GM12878 (cell line): ENCODE results near the gene ARSI. TPM values are rescaled to one million over a fixed set of nuclear protein-coding genes. Genes with fewer than 3 reads are reported as not detected.

Source experiments
- ATAC-seq: fragments of 200-7000 bp; cut with Tn5 transposase; 3 replicates; pipeline ENCODE4 v1.9.1; 2020; ENCODE audit warnings: mild to moderate bottlenecking, moderate library complexity
- BruUV-seq: library from RNA; stranded (reverse); fragments of 400-500 nt; replicated peaks from 2 replicates; lab custom pipeline; 2021; lab: Mats Ljungman, UMichigan
- CTCF ChIA-PET: fragments of 300-600 bp; sonication (Branson Sonifier 250); formaldehyde crosslinking; extraction: SDS; loops from one replicate; lab custom pipeline; 2021; ENCODE audit warnings: inconsistent platforms; lab: Yijun Ruan, JAX
- POLR2A ChIA-PET: fragments of 350-600 bp; formaldehyde crosslinking; extraction: SDS; loops from one replicate; lab custom pipeline; 2021; ENCODE audit warnings: inconsistent platforms; lab: Charles Lee
- RAD21 ChIA-PET: fragments of 300-600 bp; sonication (Branson Sonifier 250); formaldehyde crosslinking; loops from one replicate; lab custom pipeline; 2023; ENCODE audit warnings: antibody characterized with exemption; ENCODE audit not compliant: unreplicated experiment; lab: Charles Lee
- SMC1A ChIA-PET: fragments of 300-600 bp; sonication (Branson Sonifier 250); formaldehyde crosslinking; loops from one replicate; lab custom pipeline; 2023; ENCODE audit not compliant: unreplicated experiment, uncharacterized antibody; lab: Charles Lee
- DNase-seq: peaks from one replicate; pipeline ENCODE4 v3.0.0-alpha.2; 2011; ENCODE audit warnings: low read depth, low spot score
- FAIRE-seq: peaks from 3 replicates; lab custom pipeline; 2011; peaks lifted over from hg19 to GRCh38; lab: Jason Lieb, UNC
- H2AFZ ChIP-seq: 2 replicates; pipeline ENCODE4 v1.6.0; 2011; ENCODE audit warnings: low read depth, low read length, control low read depth; ENCODE audit not compliant: control insufficient read depth
- H3K27ac ChIP-seq: 2 replicates; pipeline ENCODE4 v1.5.1; 2011; ENCODE audit warnings: control low read depth; ENCODE audit not compliant: control insufficient read depth, insufficient read depth
- H3K27me3 ChIP-seq, 2 experiments: replicated peaks in 1 of 2; 2 replicates each; pipeline versions ENCODE4 v1.6.0 to v1.6.1; 2011; ENCODE audit warnings: low read length in 1 of 2; ENCODE audit not compliant: control insufficient read depth in 2 of 2, insufficient read depth in 2 of 2
- H3K36me3 ChIP-seq, 2 experiments: 2 replicates each; pipeline ENCODE4 v1.5.1; 2011; ENCODE audit warnings: low read length in 1 of 2; ENCODE audit not compliant: control insufficient read depth in 2 of 2, insufficient read depth in 2 of 2
- H3K4me1 ChIP-seq: 2 replicates; pipeline ENCODE4 v1.6.1; 2011; ENCODE audit warnings: mild to moderate bottlenecking, low read length, moderate library complexity, mixed read lengths; ENCODE audit not compliant: control insufficient read depth, insufficient read depth
- H3K4me2 ChIP-seq: 2 replicates; pipeline ENCODE4 v1.6.0; 2011; ENCODE audit warnings: control low read depth; ENCODE audit not compliant: control insufficient read depth, insufficient read depth
- H3K4me3 ChIP-seq: fragments of 200-600 bp; sonication (generic); 2 replicates; pipeline ENCODE4 v1.5.1; 2016
- H3K79me2 ChIP-seq: 2 replicates; pipeline ENCODE4 v1.6.0; 2011; ENCODE audit warnings: low read length; ENCODE audit not compliant: control insufficient read depth, insufficient read depth
- H3K9ac ChIP-seq: 2 replicates; pipeline ENCODE4 v1.8.0; 2011; ENCODE audit warnings: low read length, control low read depth, mixed read lengths; ENCODE audit not compliant: control insufficient read depth, insufficient read depth
- H3K9me3 ChIP-seq: replicated peaks from 3 replicates; pipeline ENCODE4 v1.5.1; 2011; ENCODE audit warnings: mild to moderate bottlenecking, low read length; ENCODE audit not compliant: control insufficient read depth, insufficient read depth
- H4K20me1 ChIP-seq: 2 replicates; pipeline ENCODE4 v1.6.0; 2011; ENCODE audit not compliant: control insufficient read depth, insufficient read depth
- E2F4 ChIP-seq: IDR thresholded peaks from 2 replicates; pipeline ENCODE4 v1.6.1; 2012; ENCODE audit warnings: low read depth, low read length, improper control_type of control experiment
- ESRRA ChIP-seq: IDR thresholded peaks from 2 replicates; pipeline ENCODE4 v1.6.1; 2012; ENCODE audit warnings: mild to moderate bottlenecking, low read length, improper control_type of control experiment
- ETV6 ChIP-seq, 2 experiments: fragments of 450-650 bp in 1 of 2; IDR thresholded peaks in 1 of 2; conservative IDR thresholded peaks in 1 of 2; 2 replicates each; pipeline ENCODE4 v1.6.1; 2014; ENCODE audit warnings: antibody characterized with exemption in 1 of 2, borderline replicate concordance in 1 of 2, low read depth in 1 of 2, mild to moderate bottlenecking in 1 of 2, moderate library complexity in 1 of 2
- FOS ChIP-seq: IDR thresholded peaks from 3 replicates; pipeline ENCODE4 v1.6.1; 2011; ENCODE audit warnings: borderline replicate concordance; ENCODE audit not compliant: insufficient read length; ENCODE audit errors: extremely low read depth
- HCFC1 ChIP-seq: fragments of 150-350 bp; IDR thresholded peaks from 2 replicates; pipeline ENCODE4 v1.6.1; 2014; ENCODE audit warnings: low read length
- HSF1 ChIP-seq: fragments of 150-350 bp; IDR thresholded peaks from 2 replicates; pipeline ENCODE4 v1.6.1; 2014; ENCODE audit warnings: mild to moderate bottlenecking, low read depth, low read length
- IKZF1 ChIP-seq: fragments of 450-650 bp; conservative IDR thresholded peaks from 2 replicates; pipeline ENCODE4 v1.6.1; 2017; ENCODE audit warnings: antibody characterized with exemption, mild to moderate bottlenecking
- KDM1A ChIP-seq: fragments of 200-600 bp; sonication (generic); IDR thresholded peaks from 2 replicates; pipeline ENCODE4 v1.6.1; 2016; ENCODE audit warnings: borderline replicate concordance
- KLF5 ChIP-seq: fragments of 450-650 bp; IDR thresholded peaks from 2 replicates; pipeline ENCODE4 v1.6.1; 2014; ENCODE audit warnings: mild to moderate bottlenecking; ENCODE audit not compliant: partially characterized antibody
- NFXL1 ChIP-seq: fragments of 450-650 bp; IDR thresholded peaks from 2 replicates; pipeline ENCODE4 v1.6.1; 2017; ENCODE audit warnings: antibody characterized with exemption, mild to moderate bottlenecking, borderline replicate concordance
- NFYA ChIP-seq: IDR thresholded peaks from 2 replicates; pipeline ENCODE4 v1.6.1; 2011; ENCODE audit warnings: low read depth, mild to moderate bottlenecking, low read length, improper control_type of control experiment, borderline replicate concordance
- NFYB ChIP-seq: IDR thresholded peaks from 2 replicates; pipeline ENCODE4 v1.6.1; 2011; ENCODE audit warnings: low read depth, mild to moderate bottlenecking, low read length, improper control_type of control experiment, moderate library complexity; ENCODE audit not compliant: insufficient read depth
- NR2C1 ChIP-seq: fragments of 450-650 bp; IDR thresholded peaks from 2 replicates; pipeline ENCODE4 v1.6.1; 2017; ENCODE audit warnings: antibody characterized with exemption, mild to moderate bottlenecking, moderate library complexity
- NR2F1 ChIP-seq: fragments of 450-650 bp; conservative IDR thresholded peaks from 2 replicates; pipeline ENCODE4 v1.6.1; 2017; ENCODE audit warnings: mild to moderate bottlenecking
- POLR2AphosphoS5 ChIP-seq: IDR thresholded peaks from 2 replicates; pipeline ENCODE4 v1.6.1; 2011; ENCODE audit warnings: mild to moderate bottlenecking, low read length, inconsistent platforms
- SUZ12 ChIP-seq: fragments of 200-600 bp; sonication (generic); IDR thresholded peaks from one replicate; pipeline ENCODE4 v1.6.1; 2018; ENCODE audit warnings: antibody characterized with exemption, mild to moderate bottlenecking; ENCODE audit not compliant: unreplicated experiment
- TBL1XR1 ChIP-seq: IDR thresholded peaks from 2 replicates; pipeline ENCODE4 v1.6.1; 2012; ENCODE audit warnings: low read depth, low read length, improper control_type of control experiment
- YBX1 ChIP-seq: fragments of 450-650 bp; IDR thresholded peaks from 2 replicates; pipeline ENCODE4 v1.6.1; 2016; ENCODE audit warnings: antibody characterized with exemption
- WGBS: methylation state at CpG from one replicate; pipeline ENCODE4 v1.1.6; 2016; ENCODE audit warnings: low lambda C conversion rate; ENCODE audit not compliant: insufficient replicate concordance, insufficient coverage; ENCODE audit errors: missing lambda C conversion rate; 5-methylcytosine and 5-hydroxymethylcytosine counted together
- in situ Hi-C: fragments of 300-500 bp; cut with MboI; formaldehyde crosslinking; loops from 9 replicates; pipeline ENCODE4 v1.14.3; 2018; ENCODE audit warnings: mixed read lengths
- intact Hi-C: fragments of 100-400 bp; cut with micrococcal nuclease; formaldehyde crosslinking; loops from one replicate; pipeline ENCODE4 v1.14.2; 2022; ENCODE audit not compliant: unreplicated experiment
- polyA plus RNA-seq, 11 experiments: library from polyadenylated mRNA; depleted of rRNA in 4 of 11; unstranded in 6 of 11; stranded (reverse) in 5 of 11; fragments of >200 nt; fragmentation: Nextera tagmentation in 4 of 11; fragmentation: Illumina TruSeq in 1 of 11; extraction: Ambion mirVana in 4 of 11; extraction: Trizol in 1 of 11; gene quantifications; 1 replicate in 1 of 11; 2 replicates in 10 of 11; pipeline versions ENCODE4 v1.2.1 to v1.2.3, GENCODE V29; 2011 to 2016; ENCODE audit warnings: inconsistent platforms in 2 of 11, missing spikeins in 2 of 11, low read depth in 1 of 11
- total RNA-seq, 4 experiments: library from RNA; depleted of rRNA in 3 of 4; stranded (reverse); fragments of >200 nt in 3 of 4; fragmentation: Illumina TruSeq in 1 of 4; extraction: Trizol in 1 of 4; gene quantifications; 2 replicates each; pipeline versions ENCODE4 v1.2.1 to v1.2.3, GENCODE V29; 2013 to 2021

The ARSI gene
- total and polyA plus RNA-seq, 10 of the 15 experiments (the other 5 are each of a cell fraction or from before 2014, with no cell fraction given) = not detected

- no TSS peak for BruUV-seq
- Histone ChIP-seq H3K27me3 (peaks cover 2 to 8% of the 10 kb centered on the region in 2 experiments; a peak in 3 of 4 replicates), H3K27ac (no peak overlapping the region), H3K4me3 (no peak overlapping the region), H3K79me2 (no peaks in the 10 kb centered on the region), H3K36me3 (no peaks in the 10 kb centered on the region), H3K9ac (no peak overlapping the region), H3K9me3 (no peaks in the 10 kb centered on the region), H2AFZ (no peak overlapping the region), H3K4me2 (no peak overlapping the region), H3K4me1 (no peaks in the 10 kb centered on the region), H4K20me1 (no peaks in the 10 kb centered on the region)
- ChIA-PET RAD21 (no interaction called here), SMC1A (no interaction called here), CTCF (no interaction called here), POLR2A (no interaction called here)
- intact Hi-C loops = no loop called here
- TF ChIP-seq TBL1XR1 = no peak
- no peak for TF ChIP-seq ESRRA
- TF ChIP-seq E2F4 = no peak
- TF ChIP-seq IKZF1 = no peak
- no peak for FAIRE-seq
- in situ Hi-C loops = no loop called here
- WGBS = 45% methylated on average over 7 of the region's 7 CpGs
- ATAC-seq = no peak
- DNase-seq = no peak
Measured at GRCh38 chr5:150285114-150285513, 17.6 kb downstream of the ARSI start.

GRCh38 chr5:150284311-150284710, 18.4 kb downstream of the ARSI start:
- SMC1A ChIA-PET = no interaction called here
- H4K20me1 ChIP-seq = no peaks in the 10 kb centered on the region
- no peaks in the 10 kb centered on the region for H3K79me2 ChIP-seq
- POLR2A ChIA-PET = no interaction called here
- WGBS = 30% methylated on average over 6 of the region's 13 CpGs
- no peak overlapping the region for H3K4me3 ChIP-seq
- H3K36me3 ChIP-seq = no peaks in the 10 kb centered on the region
- H2AFZ ChIP-seq = no peak overlapping the region
- no peaks in the 10 kb centered on the region for H3K4me1 ChIP-seq
- no peak overlapping the region for H3K4me2 ChIP-seq
- RAD21 ChIA-PET = no interaction called here
- H3K9ac ChIP-seq = no peak overlapping the region
- DNase-seq (no peak), ATAC-seq (no peak), FAIRE-seq (no peak)
- intact Hi-C loops (no loop called here), in situ Hi-C loops (no loop called here)
- CTCF ChIA-PET = no interaction called here
- H3K9me3 ChIP-seq = no peaks in the 10 kb centered on the region
- no peak overlapping the region for H3K27ac ChIP-seq
- H3K27me3 ChIP-seq = peaks cover 9 to 10% of the 10 kb centered on the region in 2 experiments
- BruUV-seq = no TSS peak
- no peak for TF ChIP-seq NR2C1
- no peak for TF ChIP-seq ETV6 (conservative IDR thresholded peaks at IDR 0.05 in 1 of 2, IDR thresholded peaks at IDR 0.05 in 1 of 2; ENCODE audit: borderline replicate concordance in 1 of 2, low read depth in 1 of 2)
- no peak for TF ChIP-seq HCFC1
- TF ChIP-seq KLF5 = no peak
- no peak for TF ChIP-seq YBX1
- TF ChIP-seq NR2F1 = no peak
- TF ChIP-seq NFXL1 = no peak
- no peak for TF ChIP-seq FOS
- TF ChIP-seq KDM1A = no peak
- no peak for TF ChIP-seq SUZ12
- TF ChIP-seq HSF1 = no peak
- TF ChIP-seq NFYA = no peak
- no peak for TF ChIP-seq POLR2AphosphoS5
- no peak for TF ChIP-seq NFYB
